ENCODE measurements around the gene MRPL17.

- TF ChIP-seq CTCF (conservative IDR thresholded peaks at IDR 0.05) (no peak), ZFX (IDR thresholded peaks at IDR 0.05) (no peak)
Measured at GRCh38 chr11:6648501-6648900, 34.6 kb downstream of the MRPL17 start.

Measured in C4-2B (cell line).